ENCODE data around the gene ANKRD12.
A peak's percentile ranks its signal among the peaks of the same experiment; 100 is the strongest.

The ANKRD12 gene

GRCh38 chr18:9292047-9292446, 155.5 kb downstream of the ANKRD12 start:
- no peak for DNase-seq (ENCODE audit: low read depth)

GRCh38 chr18:9293948-9294347, 157.4 kb downstream of the ANKRD12 start:
- DNase-seq (ENCODE audit: low read depth), result no peak

GRCh38 chr18:9296233-9297006, 159.8 kb downstream of the ANKRD12 start:
- DNase-seq (ENCODE audit: low read depth), result no peak

- DNase-seq (ENCODE audit: low read depth), result no peak
These were observed 160.4 kb downstream of the ANKRD12 start for GRCh38 chr18:9297007-9297393.

GRCh38 chr18:9304388-9305070, 167.9 kb downstream of the ANKRD12 start:
- DNase-seq (ENCODE audit: low read depth), result no peak

- DNase-seq (ENCODE audit: low read depth), result no peak
These were observed 182.8 kb downstream of the ANKRD12 start for GRCh38 chr18:9319333-9319732.

- DNase-seq (ENCODE audit: low read depth), result no peak
These were observed 184.5 kb downstream of the ANKRD12 start for GRCh38 chr18:9321017-9321452.

GRCh38 chr18:9321736-9322135, 185.2 kb downstream of the ANKRD12 start:
- DNase-seq (ENCODE audit: low read depth), result no peak

GRCh38 chr18:9322744-9323143, 186.2 kb downstream of the ANKRD12 start:
- no peak for DNase-seq (ENCODE audit: low read depth)

GRCh38 chr18:9323750-9324445, 187.3 kb downstream of the ANKRD12 start:
- no peak for DNase-seq (ENCODE audit: low read depth)

- no peak for DNase-seq (ENCODE audit: low read depth)
These were observed 189.1 kb downstream of the ANKRD12 start for GRCh38 chr18:9325716-9326115.

GRCh38 chr18:9328776-9329175, 192.2 kb downstream of the ANKRD12 start:
- no peak for DNase-seq (ENCODE audit: low read depth)

- no peak for DNase-seq (ENCODE audit: low read depth)
These were observed 192.9 kb downstream of the ANKRD12 start for GRCh38 chr18:9329471-9329870.

GRCh38 chr18:9330419-9330818, 193.8 kb downstream of the ANKRD12 start:
- DNase-seq (ENCODE audit: low read depth), result no peak

GRCh38 chr18:9333441-9334328, 197.1 kb downstream of the ANKRD12 start:
- DNase-seq (ENCODE audit: low read depth), result peak; percentile 9

- DNase-seq (ENCODE audit: low read depth), result peak; percentile 85
These were observed 197.9 kb downstream of the ANKRD12 start, which contains the start of gene TWSG1 for GRCh38 chr18:9334329-9334972. TWSG1 (plus strand) TSS chr18:9334773; CDS start chr18:9337230, 2,457 bp downstream.

- DNase-seq (ENCODE audit: low read depth), result peak; percentile 28
These were observed 198.6 kb downstream of the ANKRD12 start for GRCh38 chr18:9334973-9335696.

Measured in activated T-cell treated with anti-CD3 and anti-CD28 coated beads for 48 hours (primary cell).